HepG2 (cell line): ENCODE results near the gene EMC8. TPM values are rescaled to one million over a fixed set of nuclear protein-coding genes. Genes with fewer than 3 reads are reported as not detected.

Source experiments
- ADNP ChIP-seq: sonication (generic); formaldehyde crosslinking; IDR thresholded peaks from 2 replicates; pipeline ENCODE4 v1.4.0; 2020; ENCODE audit warnings: missing genetic modification reagents
- DMTF1 ChIP-seq: sonication (generic); formaldehyde crosslinking; IDR thresholded peaks from 2 replicates; pipeline ENCODE4 v1.4.0; 2020; ENCODE audit warnings: mild to moderate bottlenecking, missing genetic modification reagents
- FOXO4 ChIP-seq: sonication (generic); formaldehyde crosslinking; conservative IDR thresholded peaks from 2 replicates; pipeline ENCODE4 v1.8.1; 2023; ENCODE audit warnings: missing genetic modification reagents
- GLI4 ChIP-seq: sonication (generic); formaldehyde crosslinking; IDR thresholded peaks from 2 replicates; pipeline ENCODE4 v1.5.1; 2020; ENCODE audit warnings: missing genetic modification reagents, mild to moderate bottlenecking, moderate library complexity, borderline replicate concordance
- IKZF4 ChIP-seq: sonication (generic); formaldehyde crosslinking; IDR thresholded peaks from 2 replicates; pipeline ENCODE4 v1.5.1; 2020; ENCODE audit warnings: borderline replicate concordance, mild to moderate bottlenecking, low read depth, missing genetic modification reagents; ENCODE audit errors: not compliant biosample characterization
- JARID2 ChIP-seq: sonication (generic); formaldehyde crosslinking; IDR thresholded peaks from 2 replicates; pipeline ENCODE4 v1.8.1; 2023; ENCODE audit warnings: missing genetic modification reagents, inconsistent platforms; ENCODE audit not compliant: insufficient replicate concordance
- KLF6 ChIP-seq: IDR thresholded peaks from 2 replicates; pipeline ENCODE4 v1.8.0; 2016; ENCODE audit warnings: missing biosample characterization, missing genetic modification reagents
- NCOA5 ChIP-seq: sonication (generic); formaldehyde crosslinking; IDR thresholded peaks from 2 replicates; pipeline ENCODE4 v1.4.0; 2020; ENCODE audit warnings: missing genetic modification reagents
- NFRKB ChIP-seq: fragments of 450-650 bp; IDR thresholded peaks from 2 replicates; pipeline ENCODE4 v1.6.1; 2017
- RAD51 ChIP-seq: fragments of 450-650 bp; IDR thresholded peaks from 2 replicates; pipeline ENCODE4 v1.6.1; 2016; ENCODE audit warnings: borderline replicate concordance
- SAFB2 ChIP-seq: sonication (generic); formaldehyde crosslinking; IDR thresholded peaks from 2 replicates; pipeline ENCODE4 v1.5.1; 2020; ENCODE audit warnings: missing genetic modification reagents, low read depth, mild to moderate bottlenecking, borderline replicate concordance
- ZBTB20 ChIP-seq: sonication (generic); formaldehyde crosslinking; IDR thresholded peaks from 2 replicates; pipeline ENCODE4 v1.8.1; 2023; ENCODE audit warnings: missing genetic modification reagents, low read depth, mild to moderate bottlenecking, borderline replicate concordance
- ZBTB25 ChIP-seq: IDR thresholded peaks from 2 replicates; pipeline ENCODE4 v1.6.1; 2018; ENCODE audit warnings: missing genetic modification reagents
- ZBTB34 ChIP-seq: sonication (generic); formaldehyde crosslinking; IDR thresholded peaks from 2 replicates; pipeline ENCODE4 v1.8.0; 2022; ENCODE audit warnings: mild to moderate bottlenecking, missing genetic modification reagents
- ZNF282 ChIP-seq: fragments of 450-650 bp; IDR thresholded peaks from 2 replicates; pipeline ENCODE4 v1.6.1; 2018; ENCODE audit not compliant: partially characterized antibody
- ZNF468 ChIP-seq: sonication (generic); formaldehyde crosslinking; IDR thresholded peaks from 2 replicates; pipeline ENCODE4 v1.8.0; 2022; ENCODE audit warnings: mild to moderate bottlenecking, moderate library complexity, missing genetic modification reagents
- ZNF501 ChIP-seq: sonication (generic); formaldehyde crosslinking; IDR thresholded peaks from 2 replicates; pipeline ENCODE4 v1.5.1; 2020; ENCODE audit warnings: mild to moderate bottlenecking, moderate library complexity, missing genetic modification reagents
- ZNF670 ChIP-seq: sonication (generic); formaldehyde crosslinking; IDR thresholded peaks from 2 replicates; pipeline ENCODE4 v1.8.0; 2022; ENCODE audit warnings: mild to moderate bottlenecking, missing genetic modification reagents, borderline replicate concordance
- ZNF687 ChIP-seq: sonication (generic); formaldehyde crosslinking; IDR thresholded peaks from 2 replicates; pipeline ENCODE4 v1.5.1; 2020; ENCODE audit warnings: mild to moderate bottlenecking, missing genetic modification reagents, moderate library complexity
- polyA plus RNA-seq, 8 experiments: library from polyadenylated mRNA; depleted of rRNA in 3 of 8; stranded (reverse) in 7 of 8; unstranded in 1 of 8; fragments of >200 nt; fragmentation: Illumina TruSeq in 4 of 8; extraction: Trizol in 4 of 8; gene quantifications; 2 replicates each; pipeline versions ENCODE4 v1.2.1 to v1.2.3, GENCODE V29; 2011 to 2016; ENCODE audit warnings: low read depth in 4 of 8, missing spikeins in 1 of 8, mixed read lengths in 1 of 8; ENCODE audit not compliant: insufficient read depth in 1 of 8
- total RNA-seq, 5 experiments: library from RNA; depleted of rRNA; stranded (reverse); fragments of >200 nt; fragmentation: Illumina TruSeq; extraction: Trizol; gene quantifications; 2 replicates each; pipeline ENCODE4 v1.2.3, GENCODE V29; 2016; ENCODE audit warnings: low read depth in 1 of 5

Gene EMC8
- total and polyA plus RNA-seq, 2 of the 13 experiments (the other 11 are each of a cell fraction or from before 2014, with no cell fraction given), result 55.0 to 76.0 TPM

- TF ChIP-seq ZBTB34 (CRISPR knock-in tag), result no peak
- TF ChIP-seq KLF6, result no peak
- no peak for TF ChIP-seq NCOA5 (CRISPR knock-in tag)
- TF ChIP-seq RAD51, result no peak
- no peak for TF ChIP-seq ZNF670 (CRISPR knock-in tag)
- TF ChIP-seq ZBTB20, result no peak
- peak; percentile 42; the same call in 1 of the 2 replicates for TF ChIP-seq ZNF687
- TF ChIP-seq ZNF282, result no peak
- TF ChIP-seq ZBTB25 (CRISPR knock-in tag), result no peak
- no peak for TF ChIP-seq NFRKB
- no peak for TF ChIP-seq FOXO4 (CRISPR knock-in tag)
- TF ChIP-seq ADNP, result no peak
- TF ChIP-seq GLI4 (CRISPR knock-in tag), result no peak
- no peak for TF ChIP-seq SAFB2 (CRISPR knock-in tag)
- TF ChIP-seq JARID2, result no peak
- no peak for TF ChIP-seq IKZF4
- no peak for TF ChIP-seq ZNF501 (CRISPR knock-in tag)
- no peak for TF ChIP-seq ZNF468
- TF ChIP-seq DMTF1 (CRISPR knock-in tag), result no peak
Observed at GRCh38 chr16:85781695-85782370, 17.5 kb downstream of the EMC8 start (continued).
